HUES48 (cell line): ENCODE measurements around the gene STK17A.

Experiments
- H3K27ac ChIP-seq: one replicate; pipeline ENCODE4 v1.7.0; 2013; ENCODE audit warnings: low read depth, low read length, inconsistent platforms
- H3K27me3 ChIP-seq: 2 replicates; pipeline ENCODE4 v1.6.1; 2013; ENCODE audit warnings: mild to moderate bottlenecking, low read length; ENCODE audit not compliant: control insufficient read depth, insufficient read depth
- H3K36me3 ChIP-seq: 2 replicates; pipeline ENCODE4 v1.6.1; 2013; ENCODE audit warnings: low read length; ENCODE audit not compliant: control insufficient read depth, insufficient read depth
- H3K4me1 ChIP-seq: 2 replicates; pipeline ENCODE4 v1.6.1; 2013; ENCODE audit warnings: mild to moderate bottlenecking, low read length; ENCODE audit not compliant: control insufficient read depth, insufficient read depth
- H3K4me3 ChIP-seq: 2 replicates; pipeline ENCODE4 v1.5.1; 2013; ENCODE audit warnings: mild to moderate bottlenecking, low read depth, low read length
- H3K9ac ChIP-seq: 2 replicates; pipeline ENCODE4 v1.6.1; 2013; ENCODE audit warnings: mild to moderate bottlenecking, low read depth, low read length, moderate library complexity
- H3K9me3 ChIP-seq: 2 replicates; pipeline ENCODE4 v1.6.1; 2013; ENCODE audit warnings: low read length; ENCODE audit not compliant: control insufficient read depth, insufficient read depth

STK17A gene

GRCh38 chr7:43600056-43600455 lies 17.1 kb downstream of the STK17A start:
- Histone ChIP-seq H3K9me3 (no peaks in the 10 kb centered on the region), H3K4me3 (no peak overlapping the region), H3K36me3 (peaks cover 21% of the 10 kb centered on the region; the same call in 1 of the 2 replicates), H3K27ac (no peak overlapping the region), H3K9ac (no peak overlapping the region), H3K27me3 (no peaks in the 10 kb centered on the region), H3K4me1 (peaks cover 8% of the 10 kb centered on the region)

- Histone ChIP-seq H3K4me3 (no peak overlapping the region), H3K9me3 (no peaks in the 10 kb centered on the region), H3K27me3 (no peaks in the 10 kb centered on the region), H3K27ac (no peak overlapping the region), H3K36me3 (peaks cover 17% of the 10 kb centered on the region; the same call in 1 of the 2 replicates), H3K9ac (no peak overlapping the region), H3K4me1 (peaks cover 8% of the 10 kb centered on the region)
These were observed 19.3 kb downstream of the STK17A start for GRCh38 chr7:43602256-43602655.

- H3K4me1 ChIP-seq: peaks cover 8% of the 10 kb centered on the region
- H3K4me3 ChIP-seq: no peak overlapping the region
- H3K27ac ChIP-seq: no peak overlapping the region
- H3K9me3 ChIP-seq: no peaks in the 10 kb centered on the region
- no peak overlapping the region for H3K9ac ChIP-seq
- peaks cover 21% of the 10 kb centered on the region for H3K36me3 ChIP-seq
- H3K27me3 ChIP-seq: no peaks in the 10 kb centered on the region
These were observed 21.3 kb downstream of the STK17A start for GRCh38 chr7:43604251-43604650.

GRCh38 chr7:43609097-43609496 lies 26.2 kb downstream of the STK17A start:
- Histone ChIP-seq H3K36me3 (peaks cover 29% of the 10 kb centered on the region), H3K9ac (no peak overlapping the region), H3K4me3 (no peak overlapping the region), H3K9me3 (no peaks in the 10 kb centered on the region), H3K4me1 (no peaks in the 10 kb centered on the region), H3K27ac (no peak overlapping the region), H3K27me3 (no peaks in the 10 kb centered on the region)

GRCh38 chr7:43612128-43612527 lies 29.2 kb downstream of the STK17A start:
- Histone ChIP-seq H3K36me3 (peaks cover 33% of the 10 kb centered on the region), H3K9ac (no peak overlapping the region), H3K27me3 (no peaks in the 10 kb centered on the region), H3K9me3 (no peaks in the 10 kb centered on the region), H3K4me1 (no peaks in the 10 kb centered on the region), H3K27ac (no peak overlapping the region), H3K4me3 (no peak overlapping the region)

GRCh38 chr7:43612599-43613589 lies 30.0 kb downstream of the STK17A start:
- H3K27ac ChIP-seq: no peak overlapping the region
- H3K4me3 ChIP-seq: no peak overlapping the region
- H3K4me1 ChIP-seq: no peaks in the 10 kb centered on the region
- no peak overlapping the region for H3K9ac ChIP-seq
- peaks cover 36% of the 10 kb centered on the region for H3K36me3 ChIP-seq
- no peaks in the 10 kb centered on the region for H3K27me3 ChIP-seq
- H3K9me3 ChIP-seq: no peaks in the 10 kb centered on the region

GRCh38 chr7:43615558-43616145 lies 32.7 kb downstream of the STK17A start:
- no peaks in the 10 kb centered on the region for H3K4me1 ChIP-seq
- peaks cover 27% of the 10 kb centered on the region for H3K36me3 ChIP-seq
- no peaks in the 10 kb centered on the region for H3K9me3 ChIP-seq
- H3K4me3 ChIP-seq: no peak overlapping the region
- no peak overlapping the region for H3K27ac ChIP-seq
- no peak overlapping the region for H3K9ac ChIP-seq
- H3K27me3 ChIP-seq: no peaks in the 10 kb centered on the region

- no peak overlapping the region for H3K9ac ChIP-seq
- H3K9me3 ChIP-seq: no peaks in the 10 kb centered on the region
- H3K36me3 ChIP-seq: peaks cover 23% of the 10 kb centered on the region
- no peak overlapping the region for H3K4me3 ChIP-seq
- H3K27me3 ChIP-seq: no peaks in the 10 kb centered on the region
- H3K4me1 ChIP-seq: no peaks in the 10 kb centered on the region
- no peak overlapping the region for H3K27ac ChIP-seq
These were observed 34.1 kb downstream of the STK17A start for GRCh38 chr7:43616977-43617376.

GRCh38 chr7:43618073-43618472 lies 35.2 kb downstream of the STK17A start:
- no peaks in the 10 kb centered on the region for H3K27me3 ChIP-seq
- H3K36me3 ChIP-seq: peaks cover 23% of the 10 kb centered on the region
- H3K9ac ChIP-seq: no peak overlapping the region
- no peaks in the 10 kb centered on the region for H3K9me3 ChIP-seq
- H3K27ac ChIP-seq: no peak overlapping the region
- H3K4me3 ChIP-seq: no peak overlapping the region
- no peaks in the 10 kb centered on the region for H3K4me1 ChIP-seq

- peaks cover 31% of the 10 kb centered on the region for H3K36me3 ChIP-seq
- H3K9ac ChIP-seq: no peak overlapping the region
These were observed 36.5 kb downstream of the STK17A start for GRCh38 chr7:43619213-43620012.

More at GRCh38 chr7:43619213-43620012, 36.5 kb downstream of the STK17A start:
- Histone ChIP-seq H3K9me3 (no peaks in the 10 kb centered on the region), H3K4me1 (no peaks in the 10 kb centered on the region), H3K27ac (no peak overlapping the region), H3K4me3 (no peak overlapping the region), H3K27me3 (no peaks in the 10 kb centered on the region)
